GM12878 (cell line): ENCODE measurements around the gene CAMTA1. TPM values are rescaled to one million over a fixed set of nuclear protein-coding genes. Genes with fewer than 3 reads are reported as not detected.

ENCODE experiments used
- ATAC-seq: fragments of 200-7000 bp; cut with Tn5 transposase; 3 replicates; pipeline ENCODE4 v1.9.1; 2020; ENCODE audit warnings: mild to moderate bottlenecking, moderate library complexity
- BruUV-seq: library from RNA; stranded (reverse); fragments of 400-500 nt; replicated peaks from 2 replicates; lab custom pipeline; 2021; lab: Mats Ljungman, UMichigan
- CTCF ChIA-PET: fragments of 300-600 bp; sonication (Branson Sonifier 250); formaldehyde crosslinking; extraction: SDS; loops from one replicate; lab custom pipeline; 2021; ENCODE audit warnings: inconsistent platforms; lab: Yijun Ruan, JAX
- POLR2A ChIA-PET: fragments of 350-600 bp; formaldehyde crosslinking; extraction: SDS; loops from one replicate; lab custom pipeline; 2021; ENCODE audit warnings: inconsistent platforms; lab: Charles Lee
- RAD21 ChIA-PET: fragments of 300-600 bp; sonication (Branson Sonifier 250); formaldehyde crosslinking; loops from one replicate; lab custom pipeline; 2023; ENCODE audit warnings: antibody characterized with exemption; ENCODE audit not compliant: unreplicated experiment; lab: Charles Lee
- SMC1A ChIA-PET: fragments of 300-600 bp; sonication (Branson Sonifier 250); formaldehyde crosslinking; loops from one replicate; lab custom pipeline; 2023; ENCODE audit not compliant: unreplicated experiment, uncharacterized antibody; lab: Charles Lee
- DNase-seq: peaks from one replicate; pipeline ENCODE4 v3.0.0-alpha.2; 2011; ENCODE audit warnings: low read depth, low spot score
- FAIRE-seq: peaks from 3 replicates; lab custom pipeline; 2011; peaks lifted over from hg19 to GRCh38; lab: Jason Lieb, UNC
- H2AFZ ChIP-seq: 2 replicates; pipeline ENCODE4 v1.6.0; 2011; ENCODE audit warnings: low read depth, low read length, control low read depth; ENCODE audit not compliant: control insufficient read depth
- H3K27ac ChIP-seq: 2 replicates; pipeline ENCODE4 v1.5.1; 2011; ENCODE audit warnings: control low read depth; ENCODE audit not compliant: control insufficient read depth, insufficient read depth
- H3K27me3 ChIP-seq, 2 experiments: replicated peaks in 1 of 2; 2 replicates each; pipeline versions ENCODE4 v1.6.0 to v1.6.1; 2011; ENCODE audit warnings: low read length in 1 of 2; ENCODE audit not compliant: control insufficient read depth in 2 of 2, insufficient read depth in 2 of 2
- H3K36me3 ChIP-seq, 2 experiments: 2 replicates each; pipeline ENCODE4 v1.5.1; 2011; ENCODE audit warnings: low read length in 1 of 2; ENCODE audit not compliant: control insufficient read depth in 2 of 2, insufficient read depth in 2 of 2
- H3K4me1 ChIP-seq: 2 replicates; pipeline ENCODE4 v1.6.1; 2011; ENCODE audit warnings: mild to moderate bottlenecking, low read length, moderate library complexity, mixed read lengths; ENCODE audit not compliant: control insufficient read depth, insufficient read depth
- H3K4me2 ChIP-seq: 2 replicates; pipeline ENCODE4 v1.6.0; 2011; ENCODE audit warnings: control low read depth; ENCODE audit not compliant: control insufficient read depth, insufficient read depth
- H3K4me3 ChIP-seq: fragments of 200-600 bp; sonication (generic); 2 replicates; pipeline ENCODE4 v1.5.1; 2016
- H3K79me2 ChIP-seq: 2 replicates; pipeline ENCODE4 v1.6.0; 2011; ENCODE audit warnings: low read length; ENCODE audit not compliant: control insufficient read depth, insufficient read depth
- H3K9ac ChIP-seq: 2 replicates; pipeline ENCODE4 v1.8.0; 2011; ENCODE audit warnings: low read length, control low read depth, mixed read lengths; ENCODE audit not compliant: control insufficient read depth, insufficient read depth
- H3K9me3 ChIP-seq: replicated peaks from 3 replicates; pipeline ENCODE4 v1.5.1; 2011; ENCODE audit warnings: mild to moderate bottlenecking, low read length; ENCODE audit not compliant: control insufficient read depth, insufficient read depth
- H4K20me1 ChIP-seq: 2 replicates; pipeline ENCODE4 v1.6.0; 2011; ENCODE audit not compliant: control insufficient read depth, insufficient read depth
- HDGF ChIP-seq: fragments of 450-650 bp; IDR thresholded peaks from 2 replicates; pipeline ENCODE4 v1.6.1; 2016; ENCODE audit warnings: antibody characterized with exemption
- IRF4 ChIP-seq: IDR thresholded peaks from 2 replicates; pipeline ENCODE4 v1.6.1; 2011; ENCODE audit warnings: low read depth, low read length
- JUNB ChIP-seq: IDR thresholded peaks from 2 replicates; pipeline ENCODE4 v1.6.1; 2016; ENCODE audit warnings: antibody characterized with exemption, mild to moderate bottlenecking
- NFIC ChIP-seq: IDR thresholded peaks from 2 replicates; pipeline ENCODE4 v1.6.1; 2012; ENCODE audit warnings: low read depth, mild to moderate bottlenecking, inconsistent platforms, low read length, moderate library complexity
- NFYB ChIP-seq: IDR thresholded peaks from 2 replicates; pipeline ENCODE4 v1.6.1; 2011; ENCODE audit warnings: low read depth, mild to moderate bottlenecking, low read length, improper control_type of control experiment, moderate library complexity; ENCODE audit not compliant: insufficient read depth
- PKNOX1 ChIP-seq: fragments of 450-650 bp; IDR thresholded peaks from 2 replicates; pipeline ENCODE4 v1.6.1; 2016; ENCODE audit warnings: mild to moderate bottlenecking
- RAD51 ChIP-seq: fragments of 450-650 bp; IDR thresholded peaks from 2 replicates; pipeline ENCODE4 v1.6.1; 2016; ENCODE audit warnings: moderate library complexity, mild to moderate bottlenecking, inconsistent platforms
- RELB ChIP-seq: fragments of 450-650 bp; IDR thresholded peaks from 2 replicates; pipeline ENCODE4 v1.6.1; 2017; ENCODE audit warnings: low read depth, mild to moderate bottlenecking, moderate library complexity
- WGBS: methylation state at CpG from one replicate; pipeline ENCODE4 v1.1.6; 2016; ENCODE audit warnings: low lambda C conversion rate; ENCODE audit not compliant: insufficient replicate concordance, insufficient coverage; ENCODE audit errors: missing lambda C conversion rate; 5-methylcytosine and 5-hydroxymethylcytosine counted together
- in situ Hi-C: fragments of 300-500 bp; cut with MboI; formaldehyde crosslinking; loops from 9 replicates; pipeline ENCODE4 v1.14.3; 2018; ENCODE audit warnings: mixed read lengths
- intact Hi-C: fragments of 100-400 bp; cut with micrococcal nuclease; formaldehyde crosslinking; loops from one replicate; pipeline ENCODE4 v1.14.2; 2022; ENCODE audit not compliant: unreplicated experiment
- polyA plus RNA-seq, 11 experiments: library from polyadenylated mRNA; depleted of rRNA in 4 of 11; unstranded in 6 of 11; stranded (reverse) in 5 of 11; fragments of >200 nt; fragmentation: Nextera tagmentation in 4 of 11; fragmentation: Illumina TruSeq in 1 of 11; extraction: Ambion mirVana in 4 of 11; extraction: Trizol in 1 of 11; gene quantifications; 1 replicate in 1 of 11; 2 replicates in 10 of 11; pipeline versions ENCODE4 v1.2.1 to v1.2.3, GENCODE V29; 2011 to 2016; ENCODE audit warnings: inconsistent platforms in 2 of 11, missing spikeins in 2 of 11, low read depth in 1 of 11
- total RNA-seq, 4 experiments: library from RNA; depleted of rRNA in 3 of 4; stranded (reverse); fragments of >200 nt in 3 of 4; fragmentation: Illumina TruSeq in 1 of 4; extraction: Trizol in 1 of 4; gene quantifications; 2 replicates each; pipeline versions ENCODE4 v1.2.1 to v1.2.3, GENCODE V29; 2013 to 2021

The CAMTA1 gene
- total and polyA plus RNA-seq, 10 of the 15 experiments (the other 5 are each of a cell fraction or from before 2014, with no cell fraction given): 37.7 to 148 (median 76.4) TPM

GRCh38 chr1:7264101-7264500, 478.8 kb downstream of the CAMTA1 start (continued):
- TF ChIP-seq PKNOX1 (no peak), NFYB (no peak), NFIC (no peak), RELB (no peak), RAD51 (no peak)
- TF ChIP-seq, all 136 proteins: peak for 0

- H3K4me1 ChIP-seq: no peaks in the 10 kb centered on the region
Observed at GRCh38 chr1:7265771-7266371, 480.6 kb downstream of the CAMTA1 start.

More at GRCh38 chr1:7265771-7266371, 480.6 kb downstream of the CAMTA1 start:
- Histone ChIP-seq H3K4me2 (no peak overlapping the region), H3K79me2 (no peaks in the 10 kb centered on the region), H2AFZ (no peak overlapping the region), H3K27ac (no peak overlapping the region), H4K20me1 (no peaks in the 10 kb centered on the region), H3K9me3 (no peaks in the 10 kb centered on the region), H3K36me3 (no peaks in the 10 kb centered on the region), H3K27me3 (no peaks in the 10 kb centered on the region), H3K9ac (no peak overlapping the region), H3K4me3 (no peak overlapping the region)
- BruUV-seq: no TSS peak
- 30% methylated on average over 9 of the region's 9 CpGs for WGBS
- ATAC-seq (peak; percentile 56), FAIRE-seq (no peak), DNase-seq (no peak)
- in situ Hi-C loops (no loop called here), intact Hi-C loops (no loop called here)
- ChIA-PET POLR2A (no interaction called here), RAD21 (no interaction called here), SMC1A (no interaction called here), CTCF (no interaction called here)
- no peak for TF ChIP-seq HDGF
- peak; percentile 38; the same call in 1 of the 2 replicates for TF ChIP-seq JUNB
- peak; percentile 46; the same call in 1 of the 2 replicates for TF ChIP-seq IRF4
- TF ChIP-seq, all 136 proteins: peak for 2
